Upper lobe of left lung (tissue), 6 donors: ENCODE measurements around the gene EPPIN. TPM values are rescaled to one million over a fixed set of nuclear protein-coding genes. Genes with fewer than 3 reads are reported as not detected.

Experiments
- ATAC-seq, 2 donors: fragments of 200-7000 bp; cut with Tn5 transposase; one replicate each; pipeline ENCODE4 v1.9.1; 2022; ENCODE audit warnings: mild to moderate bottlenecking in 2 of 2, moderate library complexity in 2 of 2; ENCODE audit not compliant: low FRiP score in 2 of 2
- DNase-seq, 2 donors: peaks; one replicate each; pipeline ENCODE4 v3.0.0-alpha.2; 2019 to 2020
- H3K27ac ChIP-seq, 4 donors: fragments of 200-600 bp; sonication (generic); one replicate each; pipeline ENCODE4 v1.5.1; 2016 to 2019
- H3K27me3 ChIP-seq, 4 donors: fragments of 200-600 bp; sonication (generic); one replicate each; pipeline ENCODE4 v1.5.1; 2017 to 2019
- H3K36me3 ChIP-seq, 4 donors: fragments of 200-600 bp; sonication (generic); one replicate each; pipeline ENCODE4 v1.5.1; 2016 to 2019
- H3K4me1 ChIP-seq, 4 donors: fragments of 200-600 bp; sonication (generic); one replicate each; pipeline ENCODE4 v1.5.1; 2018 to 2019
- H3K4me3 ChIP-seq, 4 donors: fragments of 200-600 bp; sonication (generic); one replicate each; pipeline ENCODE4 v1.5.1; 2017 to 2019; ENCODE audit warnings: mild to moderate bottlenecking in 2 of 4, moderate library complexity in 1 of 4
- H3K9me3 ChIP-seq, 4 donors: fragments of 200-600 bp; sonication (generic); one replicate each; pipeline ENCODE4 v1.5.1; 2018 to 2019
- CTCF ChIP-seq, 6 experiments: fragments of 450-650 bp in 4 of 6; fragments of 200-600 bp in 2 of 6; sonication (generic) in 2 of 6; IDR thresholded peaks; one replicate each; pipeline ENCODE4 v1.5.1; 2016 to 2019; ENCODE audit warnings: antibody characterized with exemption in 6 of 6
- EP300 ChIP-seq, 4 donors: sonication (generic); formaldehyde crosslinking; IDR thresholded peaks; one replicate each; pipeline ENCODE4 v1.5.1; 2017; ENCODE audit warnings: antibody characterized with exemption in 4 of 4, control low read depth in 2 of 4
- POLR2A ChIP-seq, 4 donors: fragments of 450-650 bp; IDR thresholded peaks; one replicate each; pipeline ENCODE4 v1.5.1; 2016 to 2017; ENCODE audit warnings: antibody characterized with exemption in 4 of 4, mild to moderate bottlenecking in 2 of 4
- POLR2AphosphoS5 ChIP-seq, 2 donors: sonication (generic); formaldehyde crosslinking; IDR thresholded peaks; one replicate each; pipeline ENCODE4 v1.5.1; 2017; ENCODE audit warnings: antibody characterized with exemption in 2 of 2
- WGBS, 2 donors: methylation state at CpG; one replicate each; pipeline ENCODE4 v1.1.5; 2017 to 2018; 5-methylcytosine and 5-hydroxymethylcytosine counted together
- total RNA-seq, 6 donors: library from RNA; depleted of rRNA in 4 of 6; stranded (reverse); fragments of >200 nt in 4 of 6; gene quantifications; one replicate each; pipeline versions ENCODE4 v1.1.0 to v1.2.1, GENCODE V29; 2016 to 2021
- donor health status: DM: no; HTN: no; CAD: no; lungs with moderate emphysema.
- donor health status: DM: no; HTN: yes; CAD: no; lungs with severe emphysema.

EPPIN gene
- total RNA-seq, 6 donors from 2014 or later = 0.15 to 3.7 (median 0.47) TPM; not detected in 3

DNA sequence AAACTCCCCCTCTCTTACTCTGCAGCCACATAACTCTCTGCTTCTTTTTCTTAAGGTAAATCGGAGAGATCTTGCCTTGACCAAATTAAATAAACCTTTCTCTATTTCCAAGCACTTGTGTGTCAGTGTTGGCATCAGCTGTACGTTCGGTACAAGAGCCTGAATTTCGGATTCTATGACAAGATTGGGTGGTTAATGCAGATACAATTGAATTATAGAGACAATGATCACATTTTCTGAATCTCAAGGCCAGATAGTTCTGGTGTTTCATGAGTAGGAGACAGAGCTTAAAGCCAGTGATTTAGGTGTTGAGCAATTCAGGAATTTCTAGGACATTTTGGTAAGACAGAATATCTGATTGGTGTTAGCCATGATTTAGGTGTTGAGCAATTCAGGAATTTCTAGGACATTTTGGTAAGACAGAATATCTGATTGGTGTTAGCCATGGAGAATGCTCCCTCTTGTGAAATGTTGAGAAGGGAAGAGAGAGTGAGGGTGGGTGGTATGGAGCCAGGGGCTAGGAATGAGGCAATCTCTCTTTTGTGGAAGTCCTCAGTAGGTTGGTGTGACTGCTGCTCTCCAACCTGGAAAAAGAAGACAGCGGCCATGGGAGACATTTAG, 36.8 kb downstream of the EPPIN start:
- Histone ChIP-seq H3K4me3 (no peak overlapping the region), H3K36me3 (no peaks in the 10 kb centered on the region), H3K27ac (no peak overlapping the region), H3K4me1 (no peaks in the 10 kb centered on the region), H3K9me3 (no peaks in the 10 kb centered on the region), H3K27me3 (no peaks in the 10 kb centered on the region)
- WGBS, 2 donors = 82 to 89% methylated on average over 5 of the region's 5 CpGs
- TF ChIP-seq CTCF (IDR thresholded peaks at IDR 0.05) (no peak), POLR2A (IDR thresholded peaks at IDR 0.05) (no peak), EP300 (IDR thresholded peaks at IDR 0.05) (no peak), POLR2AphosphoS5 (IDR thresholded peaks at IDR 0.05) (no peak)
- ATAC-seq (no peak), DNase-seq (no peak)

GRCh38 chr20:45509091-45509490, 38.1 kb downstream of the EPPIN start:
- Histone ChIP-seq H3K36me3 (no peaks in the 10 kb centered on the region), H3K27ac (no peak overlapping the region), H3K4me1 (no peaks in the 10 kb centered on the region), H3K4me3 (no peak overlapping the region), H3K27me3 (no peaks in the 10 kb centered on the region), H3K9me3 (no peaks in the 10 kb centered on the region)
- no peak for DNase-seq
- ATAC-seq = no peak
- WGBS, 2 donors = 81 to 84% methylated on average over 4 of the region's 4 CpGs
- TF ChIP-seq CTCF (IDR thresholded peaks at IDR 0.05) = no peak
- TF ChIP-seq POLR2AphosphoS5 (IDR thresholded peaks at IDR 0.05) = no peak
- TF ChIP-seq EP300 (IDR thresholded peaks at IDR 0.05) = no peak
- no peak for TF ChIP-seq POLR2A (IDR thresholded peaks at IDR 0.05)

DNA sequence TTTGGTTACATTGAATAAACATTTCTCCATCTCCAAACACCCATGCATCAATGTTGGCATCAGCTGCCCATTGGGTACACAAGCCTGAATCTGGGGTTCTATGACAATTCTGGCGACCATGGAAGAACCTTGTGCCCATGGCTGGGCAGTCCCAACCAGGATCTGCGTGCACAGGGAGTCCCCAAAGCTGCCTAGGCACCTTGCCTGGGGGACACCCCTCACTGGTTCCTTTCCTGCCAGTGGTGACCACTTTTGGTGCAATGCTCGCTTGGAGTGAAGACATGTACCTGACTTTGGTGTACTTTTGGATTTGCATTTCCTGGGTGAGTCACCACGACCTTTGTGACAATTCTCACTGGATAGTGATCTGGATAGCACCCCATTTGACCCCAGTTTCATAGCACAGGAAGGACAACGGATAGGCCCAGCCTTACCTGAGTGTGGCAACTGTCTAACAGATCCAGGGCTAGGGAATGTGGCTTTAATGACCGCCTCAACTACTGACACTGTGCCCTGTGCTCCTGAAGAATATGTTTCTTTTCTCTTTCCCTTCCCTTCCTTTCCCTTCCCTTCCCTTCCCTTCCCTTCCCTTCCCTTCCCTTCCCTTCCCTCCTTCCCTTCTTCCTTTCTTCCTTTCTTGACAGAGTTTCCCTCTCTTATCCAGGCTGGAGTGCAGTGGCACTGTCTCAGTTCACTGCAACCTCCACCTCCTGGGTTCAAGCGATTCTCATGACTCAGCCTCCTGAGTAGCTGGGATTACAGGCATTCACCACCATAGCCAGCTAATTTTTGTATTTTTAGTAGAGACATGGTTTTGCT, 38.9 kb downstream of the EPPIN start:
- TF ChIP-seq EP300 (IDR thresholded peaks at IDR 0.05) = no peak
- no peak for TF ChIP-seq POLR2A (IDR thresholded peaks at IDR 0.05)
- TF ChIP-seq CTCF (IDR thresholded peaks at IDR 0.05) = no peak
- no peak for TF ChIP-seq POLR2AphosphoS5 (IDR thresholded peaks at IDR 0.05)

DNA sequence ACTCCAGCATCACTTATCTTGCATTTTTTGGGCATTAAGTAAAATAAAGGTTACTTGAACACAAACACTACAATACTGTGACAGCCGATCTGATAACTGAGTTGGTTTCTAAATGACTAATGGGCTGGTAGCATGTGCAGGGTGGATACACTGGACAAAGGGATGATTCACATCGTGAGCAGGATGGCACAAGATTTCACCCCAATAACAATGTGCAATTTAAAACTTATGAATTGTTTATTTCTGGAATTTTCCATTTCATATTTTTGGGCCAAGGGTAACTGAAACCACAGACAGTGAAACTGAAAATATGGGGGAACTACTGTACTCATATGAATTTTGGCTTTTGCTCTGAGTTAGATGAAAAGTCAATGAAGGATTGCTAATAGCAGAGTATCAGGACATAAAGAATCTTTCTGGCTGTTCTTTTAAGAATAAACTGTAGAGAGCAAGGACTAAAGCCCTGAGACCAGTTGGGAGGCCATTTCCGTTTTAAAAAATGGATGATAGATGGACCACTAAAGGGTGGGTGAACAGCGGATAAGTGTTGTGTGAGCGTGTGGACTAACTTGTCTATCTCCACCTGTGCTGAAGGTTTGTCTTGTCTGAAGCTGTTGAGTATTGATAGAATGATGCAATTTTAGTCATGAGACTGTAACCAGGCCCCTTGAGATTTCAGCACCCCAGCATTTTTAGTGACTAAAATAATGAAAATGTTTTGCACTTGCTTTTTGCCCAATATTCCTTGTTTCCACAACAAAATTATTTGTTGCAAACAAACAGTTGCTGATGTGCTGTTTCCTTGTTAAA, 40.0 kb downstream of the EPPIN start:
- ATAC-seq = no peak
- H3K27ac ChIP-seq = no peak overlapping the region

More for the DNA sequence above, 38.9 kb downstream of the EPPIN start:
- 71 to 82% methylated on average over 6 to 7 of the region's 7 CpGs for WGBS, 2 donors
- Histone ChIP-seq H3K4me3 (no peak overlapping the region), H3K27me3 (no peaks in the 10 kb centered on the region), H3K27ac (no peak overlapping the region), H3K9me3 (no peaks in the 10 kb centered on the region), H3K4me1 (no peaks in the 10 kb centered on the region), H3K36me3 (no peaks in the 10 kb centered on the region)
- DNase-seq = no peak
- ATAC-seq = no peak

More for the DNA sequence above, 40.0 kb downstream of the EPPIN start:
- 82 to 86% methylated on average over 5 of the region's 5 CpGs for WGBS, 2 donors
- no peak for TF ChIP-seq POLR2A (IDR thresholded peaks at IDR 0.05)
- TF ChIP-seq CTCF (IDR thresholded peaks at IDR 0.05) = no peak
- TF ChIP-seq POLR2AphosphoS5 (IDR thresholded peaks at IDR 0.05) = no peak
- no peak for TF ChIP-seq EP300 (IDR thresholded peaks at IDR 0.05)
- H3K9me3 ChIP-seq = no peaks in the 10 kb centered on the region
- DNase-seq = no peak
- H3K27me3 ChIP-seq = no peaks in the 10 kb centered on the region
- no peak overlapping the region for H3K4me3 ChIP-seq
- H3K36me3 ChIP-seq = no peaks in the 10 kb centered on the region
- H3K4me1 ChIP-seq = no peaks in the 10 kb centered on the region
